Measurements from ENCODE around the gene C4orf17. TPM values are rescaled to one million over a fixed set of nuclear protein-coding genes. Genes with fewer than 3 reads are reported as not detected.

The C4orf17 gene
- polyA plus RNA-seq, 4 donors: not detected

Other genes with a start within 250 kb of the C4orf17 start
- 1 to 10 TPM in 2 of 4 donors, under 1 TPM in 2; 0.16 to 7.0 (median 3.9) TPM for gene ADH1A, start 220.0 kb upstream of the C4orf17 start, polyA plus RNA-seq
- 100 to 1,000 TPM in 1 of 4 donors, 10 to 100 TPM in 2, 1 to 10 TPM in 1; 3.8 to 237 (median 58.6) TPM for gene ADH1B, start 189.6 kb upstream of the C4orf17 start, polyA plus RNA-seq
- 100 to 1,000 TPM in 3 of 4 donors, 10 to 100 TPM in 1; 66.3 to 231 (median 190) TPM for gene ADH1C, start 158.3 kb upstream of the C4orf17 start, polyA plus RNA-seq
- under 1 TPM in 1 of 4 donors, not detected in 3; 0.03 TPM for gene ADH7, start 75.7 kb upstream of the C4orf17 start, polyA plus RNA-seq
- 10 to 100 TPM in 1 of 4 donors, 1 to 10 TPM in 3; 3.8 to 10.7 (median 7.1) TPM for gene TRMT10A, start 53.0 kb downstream of the C4orf17 start, polyA plus RNA-seq
- gene MTTP, start 63.8 kb downstream of the C4orf17 start, polyA plus RNA-seq: 100 to 1,000 TPM; 108 to 429 (median 220) TPM
- under 1 TPM in 3 of 4 donors, not detected in 1; under 0.01 to 0.35 (median 0.27) TPM for gene C4orf54, start 146.8 kb downstream of the C4orf17 start, polyA plus RNA-seq